Measurements from ENCODE around the gene LRMDA. TPM values are rescaled to one million over a fixed set of nuclear protein-coding genes. Genes with fewer than 3 reads are reported as not detected.

LRMDA gene
- total RNA-seq, 1 experiment from 2014 or later: not detected

- no peak for DNase-seq (ENCODE audit: low read depth)
Measured at GRCh38 chr10:76394707-76395042, 963.3 kb downstream of the LRMDA start.

GRCh38 chr10:76395251-76395650 lies 963.8 kb downstream of the LRMDA start:
- DNase-seq (ENCODE audit: low read depth): no peak

GRCh38 chr10:76396134-76396533 lies 964.7 kb downstream of the LRMDA start:
- no peak for DNase-seq (ENCODE audit: low read depth)

- peak; percentile 16 for DNase-seq (ENCODE audit: low read depth)
Measured at GRCh38 chr10:76397181-76398042, 966.0 kb downstream of the LRMDA start.

- no peak for DNase-seq (ENCODE audit: low read depth)
Measured at GRCh38 chr10:76398043-76398710, 966.8 kb downstream of the LRMDA start.

- no peak for DNase-seq (ENCODE audit: low read depth)
Measured at GRCh38 chr10:76399226-76399625, 967.8 kb downstream of the LRMDA start.

GRCh38 chr10:76401006-76401405 lies 969.6 kb downstream of the LRMDA start:
- no peak for DNase-seq (ENCODE audit: low read depth)

GRCh38 chr10:76403912-76404311 lies 972.5 kb downstream of the LRMDA start:
- no peak for DNase-seq (ENCODE audit: low read depth)

- DNase-seq (ENCODE audit: low read depth): no peak
Measured at GRCh38 chr10:76404531-76404930, 973.1 kb downstream of the LRMDA start.

GRCh38 chr10:76405922-76406321 lies 974.5 kb downstream of the LRMDA start:
- no peak for DNase-seq (ENCODE audit: low read depth)

GRCh38 chr10:76408646-76409045 lies 977.2 kb downstream of the LRMDA start:
- no peak for DNase-seq (ENCODE audit: low read depth)

- DNase-seq (ENCODE audit: low read depth): no peak
Measured at GRCh38 chr10:76411729-76412435, 980.5 kb downstream of the LRMDA start.

- DNase-seq (ENCODE audit: low read depth): no peak
Measured at GRCh38 chr10:76415554-76415953, 984.1 kb downstream of the LRMDA start.

GRCh38 chr10:76416642-76417041 lies 985.2 kb downstream of the LRMDA start:
- DNase-seq (ENCODE audit: low read depth): no peak

- DNase-seq (ENCODE audit: low read depth): no peak
Measured at GRCh38 chr10:76420725-76421124, 989.3 kb downstream of the LRMDA start.

- DNase-seq (ENCODE audit: low read depth): no peak
Measured at GRCh38 chr10:76422769-76423168, 991.3 kb downstream of the LRMDA start.

- peak; percentile 39 for DNase-seq (ENCODE audit: low read depth)
Measured at GRCh38 chr10:76428551-76429367, 997.3 kb downstream of the LRMDA start.

- no peak for DNase-seq (ENCODE audit: low read depth)
Measured at GRCh38 chr10:76429368-76430060, 998.1 kb downstream of the LRMDA start.

- no peak for DNase-seq (ENCODE audit: low read depth)
Measured at GRCh38 chr10:76430061-76430645, 998.7 kb downstream of the LRMDA start.

All from Daoy (cell line).